ENCODE measurements around the gene TENM3. TPM values are rescaled to one million over a fixed set of nuclear protein-coding genes. Genes with fewer than 3 reads are reported as not detected.

The TENM3 gene
- total and polyA plus RNA-seq, 12 donors: 0.20 to 6.6 (median 3.5) TPM

DNA sequence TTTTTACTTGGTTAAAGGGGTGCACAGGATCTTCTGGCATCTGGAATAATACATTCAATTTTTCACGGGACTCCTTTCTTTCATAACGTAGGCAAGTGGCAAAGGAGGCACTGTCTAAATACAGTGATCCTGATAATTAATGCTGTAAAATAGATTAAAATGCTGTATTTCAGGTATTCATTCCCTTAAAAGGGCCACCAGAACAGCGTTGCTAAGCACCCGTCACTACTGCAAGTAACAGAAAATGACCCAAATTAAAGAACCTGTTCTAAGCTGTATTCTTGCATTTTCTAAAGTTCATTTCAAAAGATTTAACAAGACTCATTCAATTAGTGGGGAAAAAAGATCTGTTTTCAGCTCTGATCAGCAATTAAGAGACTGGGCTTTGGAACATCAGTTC is 208.2 kb downstream of the TENM3 start:
- no peaks in the 10 kb centered on the region for H3K9me3 ChIP-seq
- no peak overlapping the region for H3K27ac ChIP-seq
- no peak for DNase-seq
- ATAC-seq: no peak
- H3K36me3 ChIP-seq: no peaks in the 10 kb centered on the region
- H3K4me3 ChIP-seq: no peak overlapping the region
- H3K27me3 ChIP-seq: peaks cover 0 to 76% (median 35%) of the 10 kb centered on the region in 7 donors
- intact Hi-C loops (cut with DNase I): no loop called here
- TF ChIP-seq, protein P1, sequence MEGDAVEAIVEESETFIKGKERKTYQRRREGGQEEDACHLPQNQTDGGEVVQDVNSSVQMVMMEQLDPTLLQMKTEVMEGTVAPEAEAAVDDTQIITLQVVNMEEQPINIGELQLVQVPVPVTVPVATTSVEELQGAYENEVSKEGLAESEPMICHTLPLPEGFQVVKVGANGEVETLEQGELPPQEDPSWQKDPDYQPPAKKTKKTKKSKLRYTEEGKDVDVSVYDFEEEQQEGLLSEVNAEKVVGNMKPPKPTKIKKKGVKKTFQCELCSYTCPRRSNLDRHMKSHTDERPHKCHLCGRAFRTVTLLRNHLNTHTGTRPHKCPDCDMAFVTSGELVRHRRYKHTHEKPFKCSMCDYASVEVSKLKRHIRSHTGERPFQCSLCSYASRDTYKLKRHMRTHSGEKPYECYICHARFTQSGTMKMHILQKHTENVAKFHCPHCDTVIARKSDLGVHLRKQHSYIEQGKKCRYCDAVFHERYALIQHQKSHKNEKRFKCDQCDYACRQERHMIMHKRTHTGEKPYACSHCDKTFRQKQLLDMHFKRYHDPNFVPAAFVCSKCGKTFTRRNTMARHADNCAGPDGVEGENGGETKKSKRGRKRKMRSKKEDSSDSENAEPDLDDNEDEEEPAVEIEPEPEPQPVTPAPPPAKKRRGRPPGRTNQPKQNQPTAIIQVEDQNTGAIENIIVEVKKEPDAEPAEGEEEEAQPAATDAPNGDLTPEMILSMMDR (IDR thresholded peaks at IDR 0.05): no peak
- H3K4me1 ChIP-seq: peaks cover 0 to 19% (median 8%) of the 10 kb centered on the region in 9 donors
- WGBS, 2 donors: 88 to 90% methylated on average over 4 of the region's 4 CpGs

DNA sequence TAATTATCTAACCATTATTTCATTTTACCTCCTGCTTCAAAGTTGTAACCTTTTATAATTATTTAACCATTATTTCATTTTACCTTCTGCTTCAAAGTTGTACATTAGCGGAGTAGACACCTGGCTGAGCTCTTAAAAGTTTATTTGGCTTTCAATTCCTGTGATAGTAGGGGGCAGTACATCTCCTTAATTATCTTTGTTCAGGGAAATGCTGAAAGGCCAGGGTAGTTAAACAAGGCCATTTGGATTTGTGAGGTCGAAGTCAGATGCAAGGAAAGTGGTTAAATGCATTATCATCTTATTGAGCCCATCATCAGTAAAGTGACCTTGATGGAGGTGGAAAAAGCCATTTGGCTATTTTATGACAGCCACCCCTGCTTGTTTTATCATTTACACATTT is 210.6 kb downstream of the TENM3 start:
- Histone ChIP-seq H3K27me3 (peaks cover 0 to 53% (median 28%) of the 10 kb centered on the region in 7 donors), H3K4me3 (no peak overlapping the region), H3K27ac (no peak overlapping the region), H3K9me3 (no peaks in the 10 kb centered on the region), H3K36me3 (no peaks in the 10 kb centered on the region), H3K4me1 (peaks cover 0 to 15% (median 8%) of the 10 kb centered on the region in 9 donors)
- no peak for ATAC-seq
- DNase-seq: no peak
- 71 to 93% methylated on average over 2 of the region's 2 CpGs for WGBS, 2 donors
- intact Hi-C loops (cut with DNase I): no loop called here
- TF ChIP-seq, protein P1 (IDR thresholded peaks at IDR 0.05): no peak

DNA sequence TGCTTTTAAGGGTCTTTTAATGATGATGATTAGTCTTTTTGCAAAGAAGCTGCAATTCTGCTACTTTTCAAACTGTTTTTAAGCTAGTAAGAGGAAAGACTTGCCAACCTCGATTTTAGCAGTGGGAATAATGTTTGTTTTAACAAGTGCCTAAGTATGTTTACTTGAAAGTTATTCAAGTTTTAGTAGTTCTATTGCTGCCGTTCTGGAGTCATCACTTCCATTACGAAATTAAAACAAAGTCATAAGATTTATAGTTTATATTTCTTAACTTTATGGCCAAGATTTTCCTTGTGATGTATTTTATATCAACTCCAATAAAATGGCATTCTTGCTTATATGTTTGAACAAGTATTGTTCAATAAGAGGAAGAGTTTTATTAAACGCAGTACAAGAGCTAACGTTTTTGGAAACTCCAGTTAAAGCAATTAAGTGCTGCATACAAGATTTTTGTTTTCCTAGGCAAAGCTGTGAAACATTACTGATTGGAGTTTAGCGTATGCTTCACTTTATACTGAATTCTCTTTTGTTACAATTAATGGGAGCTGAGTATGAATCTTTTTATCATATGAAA is 211.3 kb downstream of the TENM3 start:
- no peaks in the 10 kb centered on the region for H3K36me3 ChIP-seq
- WGBS, 2 donors: 71 to 78% methylated on average over 6 of the region's 6 CpGs

DNA sequence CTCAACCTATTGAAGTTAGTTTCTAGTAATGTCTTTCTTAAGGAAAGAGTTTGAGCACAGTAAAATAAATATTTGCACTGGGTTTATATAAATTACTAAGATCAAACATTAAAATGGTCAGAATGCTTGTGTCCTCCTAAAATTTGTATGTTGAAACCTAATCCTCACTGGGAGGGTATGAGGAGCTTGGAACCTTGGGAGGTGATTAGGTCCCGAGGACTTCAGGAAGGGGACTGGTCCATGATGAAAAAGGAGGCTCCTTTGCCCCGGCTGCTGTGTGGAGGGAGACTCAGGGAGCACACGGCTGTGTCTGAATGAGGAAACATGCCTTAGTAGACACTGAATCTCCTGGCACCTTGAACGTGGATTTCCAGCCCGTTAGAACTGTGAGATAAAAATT is 221.9 kb downstream of the TENM3 start:
- Histone ChIP-seq H3K4me3 (no peak overlapping the region), H3K36me3 (no peaks in the 10 kb centered on the region), H3K27ac (no peak overlapping the region), H3K9me3 (no peaks in the 10 kb centered on the region), H3K27me3 (no peaks in the 10 kb centered on the region), H3K4me1 (no peaks in the 10 kb centered on the region)
- DNase-seq: no peak
- ATAC-seq: no peak
- intact Hi-C loops (cut with DNase I): no loop called here
- 75 to 76% methylated on average over 5 of the region's 5 CpGs for WGBS, 2 donors
- TF ChIP-seq, protein P1 (IDR thresholded peaks at IDR 0.05): no peak

More for the DNA sequence above, 211.3 kb downstream of the TENM3 start:
- intact Hi-C loops (cut with DNase I): no loop called here
- Histone ChIP-seq H3K27me3 (peaks cover 0 to 47% (median 24%) of the 10 kb centered on the region in 7 donors), H3K4me3 (no peak overlapping the region), H3K9me3 (no peaks in the 10 kb centered on the region), H3K27ac (no peak overlapping the region), H3K4me1 (peaks cover 0 to 11% (median 4%) of the 10 kb centered on the region in 9 donors)
- TF ChIP-seq, protein P1 (IDR thresholded peaks at IDR 0.05): no peak
- no peak for ATAC-seq
- no peak for DNase-seq
